Activated CD4-positive, alpha-beta T cell treated with anti-CD3 and anti-CD28 coated beads for 36 hours (primary cell): ENCODE results near the gene POP5. TPM values are rescaled to one million over a fixed set of nuclear protein-coding genes. Genes with fewer than 3 reads are reported as not detected.
A peak's percentile ranks its signal among the peaks of the same experiment; 100 is the strongest.
"Not testable (repeated sequence)": the region's sequence is repeated elsewhere in the genome, so short reads cannot be mapped to it uniquely, and the experiment has no call there.

Experiments used
- ATAC-seq: fragments of 200-7000 bp; cut with Tn5 transposase; one replicate; pipeline ENCODE4 v1.10.0; 2021; ENCODE audit warnings: mild to moderate bottlenecking, moderate library complexity
- CTCF ChIA-PET: fragments of 350-600 bp; sonication (Branson Sonifier 250); formaldehyde crosslinking; loops from one replicate; lab custom pipeline; 2021; ENCODE audit warnings: antibody characterized with exemption; lab: Charles Lee
- POLR2A ChIA-PET: fragments of 350-600 bp; sonication (Branson Sonifier 250); formaldehyde crosslinking; loops from one replicate; lab custom pipeline; 2021; ENCODE audit warnings: antibody characterized with exemption, inconsistent platforms; lab: Charles Lee
- DNase-seq: peaks from one replicate; pipeline ENCODE4 v3.0.0-alpha.2; 2020
- H3K27ac Mint-ChIP-seq: one replicate; pipeline ENCODE4 v1.8.0; 2021; ENCODE audit warnings: mixed read lengths
- H3K27me3 Mint-ChIP-seq: one replicate; pipeline ENCODE4 v1.8.0; 2021; ENCODE audit warnings: mixed read lengths
- H3K36me3 Mint-ChIP-seq: one replicate; pipeline ENCODE4 v1.8.0; 2021; ENCODE audit warnings: low read depth, mixed read lengths
- H3K4me1 Mint-ChIP-seq: one replicate; pipeline ENCODE4 v1.8.0; 2021; ENCODE audit warnings: mixed read lengths
- H3K4me3 Mint-ChIP-seq: one replicate; pipeline ENCODE4 v1.8.0; 2021; ENCODE audit warnings: mild to moderate bottlenecking, moderate library complexity, mixed read lengths
- H3K9me3 Mint-ChIP-seq: one replicate; pipeline ENCODE4 v1.8.0; 2021; ENCODE audit warnings: low read depth, mixed read lengths
- intact Hi-C, 2 experiments: fragments of 100-400 bp; cut with DNase I in 1 of 2; cut with micrococcal nuclease in 1 of 2; formaldehyde crosslinking; loops; one replicate each; pipeline versions ENCODE4 v1.14.2 to v1.15.1; 2022 to 2024; cut with DNase I, micrococcal nuclease
- total RNA-seq, 2 experiments: library from RNA; stranded (reverse); gene quantifications; one replicate each; pipeline ENCODE4 v1.2.3, GENCODE V29; 2021

Gene POP5
- total RNA-seq, 2 experiments from 2014 or later = 44.8 to 52.6 TPM

GRCh38 chr12:120534703-120535655 lies 46.2 kb downstream of the POP5 start:
- peak; percentile 75 for DNase-seq
- Mint-ChIP-seq H3K36me3 (peaks cover 33% of the 10 kb centered on the region), H3K27ac (peak overlapping the region; percentile 95), H3K27me3 (no peaks in the 10 kb centered on the region), H3K4me3 (peak overlapping the region; percentile 87), H3K9me3 (no peaks in the 10 kb centered on the region), H3K4me1 (peaks cover 48% of the 10 kb centered on the region)
- ATAC-seq = peak; percentile 64
- POLR2A ChIA-PET = interaction anchor here (0.6 to 1.2 kb wide), 2 partner anchors 233 to 334 kb away, joined by 3 read pairs; partner anchors contain the start of gene SIRT4
- CTCF ChIA-PET = interaction anchor here (0.8 to 2.4 kb wide), 2 partner anchors 46 to 1787 kb away, joined by 3 to 10 read pairs; partner anchors contain the start of gene POP5
- intact Hi-C loops = loop anchor here (1.0 to 2.0 kb wide), 6 partner anchors 46 to 334 kb away; partner anchors contain the start of genes POP5 (in 2 of the 2), SRSF9 (in 2 of the 2), COX6A1 (in 1 of the 2) and MLEC (in 1 of the 2)

- Mint-ChIP-seq H3K4me1 (peaks cover 46% of the 10 kb centered on the region), H3K27me3 (no peaks in the 10 kb centered on the region), H3K36me3 (peaks cover 28% of the 10 kb centered on the region), H3K27ac (peak within 1 kb of the TSS; percentile 95), H3K4me3 (peak within 1 kb of the TSS; percentile 87), H3K9me3 (no peaks in the 10 kb centered on the region)
- ChIA-PET POLR2A (interaction anchor here (1.2 kb wide), 1 partner anchor 333 kb away, joined by 3 read pairs; no protein-coding TSS in a partner anchor), CTCF (interaction anchor here (0.8 kb wide), 1 partner anchor 1788 kb away, joined by 3 read pairs; no protein-coding TSS in a partner anchor)
- peak; percentile 82 for DNase-seq
- ATAC-seq = peak; percentile 67
- intact Hi-C loops = loop anchor here (1.0 to 2.0 kb wide), 6 partner anchors 47 to 333 kb away; partner anchors contain the start of genes SRSF9 (in 2 of the 2), COX6A1 (in 1 of the 2), MLEC (in 1 of the 2) and POP5 (in 1 of the 2)
Observed at GRCh38 chr12:120534203-120534702, 46.9 kb downstream of the POP5 start, which contains the start of gene RNF10. Gene RNF10, plus strand, starts transcription at chr12:120534356. Its CDS starts 456 bp downstream, at chr12:120534812.

- ChIA-PET POLR2A (interaction anchor here (0.6 kb wide), 1 partner anchor 420 kb away, joined by 3 read pairs; no protein-coding TSS in a partner anchor), CTCF (interaction anchor here (0.6 to 1.2 kb wide), 2 partner anchors 37 to 176 kb away, joined by 3 read pairs; partner anchors contain the start of gene DYNLL1)
- Mint-ChIP-seq H3K9me3 (no peaks in the 10 kb centered on the region), H3K27ac (no peak overlapping the region), H3K4me1 (peaks cover 36% of the 10 kb centered on the region), H3K36me3 (peaks cover 22% of the 10 kb centered on the region), H3K4me3 (no peak overlapping the region), H3K27me3 (no peaks in the 10 kb centered on the region)
- no peak for ATAC-seq
- intact Hi-C loops = no loop called here
- DNase-seq = no peak
Observed at GRCh38 chr12:120532701-120533238, 48.4 kb downstream of the POP5 start.

- H3K36me3 Mint-ChIP-seq, POLR2A ChIA-PET, H3K27me3 Mint-ChIP-seq, ATAC-seq, DNase-seq, H3K9me3 Mint-ChIP-seq, H3K27ac Mint-ChIP-seq, intact Hi-C loops, CTCF ChIA-PET: not testable (repeated sequence)
- peak overlapping the region; percentile 99 for H3K4me3 Mint-ChIP-seq
- H3K4me1 Mint-ChIP-seq = peaks cover 23% of the 10 kb centered on the region
Observed at GRCh38 chr12:120530418-120530761, 50.8 kb downstream of the POP5 start.

GRCh38 chr12:120529641-120530417 lies 51.4 kb downstream of the POP5 start:
- ChIA-PET POLR2A (interaction anchor here (0.5 to 1.7 kb wide), 5 partner anchors 30 to 237 kb away, joined by 3 to 10 read pairs (median 4); partner anchors contain the start of genes DYNLL1 and RNU4-1), CTCF (interaction anchor here (1.1 to 1.3 kb wide), 4 partner anchors 8 to 298 kb away, joined by 3 to 6 read pairs (median 4); no protein-coding TSS in a partner anchor)
- Mint-ChIP-seq H3K9me3 (no peaks in the 10 kb centered on the region), H3K27ac (peak overlapping the region; percentile 100), H3K27me3 (no peaks in the 10 kb centered on the region), H3K4me3 (peak overlapping the region; percentile 99), H3K36me3 (peaks cover 7% of the 10 kb centered on the region), H3K4me1 (peaks cover 23% of the 10 kb centered on the region)
- DNase-seq (peak; percentile 34), ATAC-seq (no peak)
- intact Hi-C loops = loop anchor here (1.0 to 2.0 kb wide), 5 partner anchors 33 to 213 kb away; partner anchors contain the start of genes DYNLL1 (in 2 of the 2), COX6A1 (in 1 of the 2) and SRSF9 (in 1 of the 2)

GRCh38 chr12:120528861-120529525 lies 52.2 kb downstream of the POP5 start, which contains the start of gene COQ5:
Gene COQ5, minus strand, starts transcription at chr12:120529158. Its CDS starts 17 bp downstream, at chr12:120529141.
- Mint-ChIP-seq H3K27ac (peak within 1 kb of the TSS; percentile 100), H3K9me3 (no peaks in the 10 kb centered on the region), H3K36me3 (peaks cover 10% of the 10 kb centered on the region), H3K27me3 (no peaks in the 10 kb centered on the region), H3K4me1 (peaks cover 21% of the 10 kb centered on the region), H3K4me3 (peak within 1 kb of the TSS; percentile 99)
- POLR2A ChIA-PET = interaction anchor here (0.6 to 1.7 kb wide), 7 partner anchors 8 to 238 kb away, joined by 3 to 10 read pairs (median 4); partner anchors contain the start of genes DYNLL1, RNU4-1 and RNU4-2
- peak; percentile 93 for DNase-seq
- intact Hi-C loops = loop anchor here (1.0 to 2.0 kb wide), 5 partner anchors 32 to 212 kb away; partner anchors contain the start of genes DYNLL1 (in 2 of the 2), COX6A1 (in 1 of the 2) and SRSF9 (in 1 of the 2)
- CTCF ChIA-PET = interaction anchor here (0.6 to 1.3 kb wide), 11 partner anchors 9 to 297 kb away, joined by 3 to 6 read pairs (median 4); partner anchors contain the start of gene SIRT4
- peak; percentile 93 for ATAC-seq

Other genes with a start within 250 kb of the POP5 start
- gene MSI1, start 212.2 kb downstream of the POP5 start, total RNA-seq = 1 to 10 TPM in 1 of 2 experiments, under 1 TPM in 1; 0.96 to 1.3 TPM
- gene COX6A1, start 143.3 kb downstream of the POP5 start, total RNA-seq = 100 to 1,000 TPM; 424 to 495 TPM
- gene TRIAP1, start 135.0 kb downstream of the POP5 start, total RNA-seq = 10 to 100 TPM; 20.9 to 36.0 TPM
- 10 to 100 TPM; 26.3 to 36.3 TPM for gene GATC, start 135.0 kb downstream of the POP5 start, total RNA-seq
- gene SRSF9, start 111.7 kb downstream of the POP5 start, total RNA-seq = 100 to 1,000 TPM; 140 to 209 TPM
- 100 to 1,000 TPM; 166 to 169 TPM for gene DYNLL1, start 85.3 kb downstream of the POP5 start, total RNA-seq
- 10 to 100 TPM; 31.3 to 32.6 TPM for gene COQ5, start 52.2 kb downstream of the POP5 start, total RNA-seq
- gene RNF10, start 47.0 kb downstream of the POP5 start, total RNA-seq = 100 to 1,000 TPM; 177 to 184 TPM
- gene CABP1, start 59.2 kb upstream of the POP5 start, total RNA-seq = under 1 TPM; 0.73 to 0.90 TPM
- 10 to 100 TPM; 70.6 to 89.5 TPM for gene MLEC, start 105.7 kb upstream of the POP5 start, total RNA-seq
- 10 to 100 TPM; 20.1 to 26.6 TPM for gene UNC119B, start 129.1 kb upstream of the POP5 start, total RNA-seq
- gene ACADS, start 144.4 kb upstream of the POP5 start, total RNA-seq = 10 to 100 TPM; 10.1 to 17.4 TPM